Measurements from ENCODE around the gene PIP5K1C. TPM values are rescaled to one million over a fixed set of nuclear protein-coding genes. Genes with fewer than 3 reads are reported as not detected.

The PIP5K1C gene
- total RNA-seq, 2 experiments from 2014 or later, result 18.3 to 19.6 TPM

GRCh38 chr19:3719868-3720267 lies 19.6 kb upstream of the PIP5K1C start:
- ChIA-PET CTCF (interaction anchor here (0.5 to 1.4 kb wide), 2 partner anchors 14 to 802 kb away, joined by 3 read pairs; no protein-coding TSS in a partner anchor), POLR2A (interaction anchor here (1.7 kb wide), 1 partner anchor 30 kb away, joined by 3 read pairs; no protein-coding TSS in a partner anchor)
- Mint-ChIP-seq H3K9me3 (no peaks in the 10 kb centered on the region), H3K4me1 (peaks cover 3% of the 10 kb centered on the region), H3K36me3 (ENCODE audit: low read depth) (no peaks in the 10 kb centered on the region), H3K27me3 (peaks cover 21% of the 10 kb centered on the region), H3K4me3 (no peak overlapping the region), H3K27ac (no peak overlapping the region)
- DNase-seq, result no peak

GRCh38 chr19:3716147-3716668 lies 15.9 kb upstream of the PIP5K1C start:
- no peak overlapping the region for H3K4me3 Mint-ChIP-seq
- H3K27ac Mint-ChIP-seq, result no peak overlapping the region
- DNase-seq, result no peak
- peaks cover 10% of the 10 kb centered on the region for H3K27me3 Mint-ChIP-seq
- ChIA-PET CTCF (interaction anchor here (0.6 kb wide), 1 partner anchor 214 kb away, joined by 3 read pairs; no protein-coding TSS in a partner anchor), POLR2A (no interaction called here)
- H3K36me3 Mint-ChIP-seq (ENCODE audit: low read depth), result no peaks in the 10 kb centered on the region
- H3K4me1 Mint-ChIP-seq, result no peaks in the 10 kb centered on the region
- H3K9me3 Mint-ChIP-seq, result no peaks in the 10 kb centered on the region

GRCh38 chr19:3712663-3713611 lies 12.7 kb upstream of the PIP5K1C start:
- no peaks in the 10 kb centered on the region for H3K9me3 Mint-ChIP-seq
- no peaks in the 10 kb centered on the region for H3K36me3 Mint-ChIP-seq (ENCODE audit: low read depth)
- H3K27ac Mint-ChIP-seq, result no peak overlapping the region
- H3K4me3 Mint-ChIP-seq, result no peak overlapping the region
- POLR2A ChIA-PET, result no interaction called here
- no peaks in the 10 kb centered on the region for H3K4me1 Mint-ChIP-seq
- peaks cover 2% of the 10 kb centered on the region for H3K27me3 Mint-ChIP-seq
- CTCF ChIA-PET, result no interaction called here
- DNase-seq, result no peak

- Mint-ChIP-seq H3K27me3 (peaks cover 5% of the 10 kb centered on the region), H3K36me3 (ENCODE audit: low read depth) (no peaks in the 10 kb centered on the region), H3K4me3 (no peak overlapping the region), H3K4me1 (peaks cover 4% of the 10 kb centered on the region), H3K27ac (no peak overlapping the region), H3K9me3 (no peaks in the 10 kb centered on the region)
- CTCF ChIA-PET, result interaction anchor here (0.6 kb wide), 1 partner anchor 157 kb away, joined by 6 read pairs; no protein-coding TSS in a partner anchor
- POLR2A ChIA-PET, result no interaction called here
- no peak for DNase-seq
These were observed 10.1 kb upstream of the PIP5K1C start for GRCh38 chr19:3710265-3710812.

GRCh38 chr19:3708207-3708931 lies 8.1 kb upstream of the PIP5K1C start, which contains the start of gene TJP3:
TSS of gene TJP3 (plus strand) at chr19:3708384. CDS start at chr19:3728433, 20,049 bp downstream.
- Mint-ChIP-seq H3K36me3 (ENCODE audit: low read depth) (no peaks in the 10 kb centered on the region), H3K27me3 (peaks cover 7% of the 10 kb centered on the region), H3K4me1 (peaks cover 5% of the 10 kb centered on the region), H3K9me3 (no peaks in the 10 kb centered on the region), H3K4me3 (no peak within 1 kb of the TSS), H3K27ac (no peak within 1 kb of the TSS)
- DNase-seq, result no peak
- ChIA-PET CTCF (interaction anchor here (0.6 to 2.8 kb wide), 3 partner anchors 18 to 1267 kb away, joined by 3 to 11 read pairs (median 4); no protein-coding TSS in a partner anchor), POLR2A (interaction anchor here (0.9 kb wide), 1 partner anchor 13 kb away, joined by 3 read pairs; no protein-coding TSS in a partner anchor)

GRCh38 chr19:3707868-3708206 lies 7.6 kb upstream of the PIP5K1C start:
- Mint-ChIP-seq H3K4me1 (peaks cover 5% of the 10 kb centered on the region), H3K36me3 (ENCODE audit: low read depth) (no peaks in the 10 kb centered on the region), H3K9me3 (no peaks in the 10 kb centered on the region), H3K4me3 (no peak overlapping the region), H3K27me3 (peaks cover 7% of the 10 kb centered on the region), H3K27ac (no peak overlapping the region)
- POLR2A ChIA-PET, result interaction anchor here (0.9 kb wide), 1 partner anchor 13 kb away, joined by 3 read pairs; no protein-coding TSS in a partner anchor
- DNase-seq, result no peak
- CTCF ChIA-PET, result interaction anchor here (0.5 to 2.8 kb wide), 3 partner anchors 18 to 125 kb away, joined by 3 to 11 read pairs (median 4); no protein-coding TSS in a partner anchor

GRCh38 chr19:3701200-3701599 lies 932 bp upstream of the PIP5K1C start:
- H3K9me3 Mint-ChIP-seq, result no peaks in the 10 kb centered on the region
- H3K36me3 Mint-ChIP-seq (ENCODE audit: low read depth), result no peaks in the 10 kb centered on the region
- peaks cover 21% of the 10 kb centered on the region for H3K4me1 Mint-ChIP-seq
- POLR2A ChIA-PET, result no interaction called here
- CTCF ChIA-PET, result interaction anchor here (0.8 to 2.1 kb wide), 2 partner anchors 11 to 61 kb away, joined by 5 to 6 read pairs; partner anchors contain the start of gene MRPL54
- H3K4me3 Mint-ChIP-seq, result peak overlapping the region; percentile 41
- H3K27ac Mint-ChIP-seq, result no peak overlapping the region
- H3K27me3 Mint-ChIP-seq, result peaks cover 6% of the 10 kb centered on the region
- DNase-seq, result no peak

- H3K9me3 Mint-ChIP-seq, result no peaks in the 10 kb centered on the region
- H3K27ac Mint-ChIP-seq, result peak overlapping the region; percentile 74
- no peak for DNase-seq
- peaks cover 16% of the 10 kb centered on the region for H3K4me1 Mint-ChIP-seq
- no peaks in the 10 kb centered on the region for H3K36me3 Mint-ChIP-seq (ENCODE audit: low read depth)
- CTCF ChIA-PET, result interaction anchor here (0.8 to 2.1 kb wide), 2 partner anchors 9 to 63 kb away, joined by 5 to 6 read pairs; partner anchors contain the start of gene MRPL54
- peak overlapping the region; percentile 90 for H3K4me3 Mint-ChIP-seq
- POLR2A ChIA-PET, result interaction anchor here (1.0 to 1.4 kb wide), 2 partner anchors 12 to 38 kb away, joined by 3 read pairs; no protein-coding TSS in a partner anchor
- no peaks in the 10 kb centered on the region for H3K27me3 Mint-ChIP-seq
These were observed 477 bp downstream of the PIP5K1C start for GRCh38 chr19:3699741-3700241.

GRCh38 chr19:3698974-3699740 lies 1.1 kb downstream of the PIP5K1C start:
- Mint-ChIP-seq H3K36me3 (ENCODE audit: low read depth) (no peaks in the 10 kb centered on the region), H3K4me1 (peaks cover 16% of the 10 kb centered on the region), H3K27me3 (no peaks in the 10 kb centered on the region), H3K4me3 (peak overlapping the region; percentile 90), H3K9me3 (no peaks in the 10 kb centered on the region), H3K27ac (peak overlapping the region; percentile 74)
- POLR2A ChIA-PET, result interaction anchor here (1.0 to 1.4 kb wide), 2 partner anchors 11 to 38 kb away, joined by 3 read pairs; no protein-coding TSS in a partner anchor
- peak; percentile 24 for DNase-seq
- CTCF ChIA-PET, result interaction anchor here (0.8 to 2.1 kb wide), 2 partner anchors 9 to 64 kb away, joined by 5 to 6 read pairs; partner anchors contain the start of gene MRPL54

GRCh38 chr19:3698386-3698950 lies 1.8 kb downstream of the PIP5K1C start:
- CTCF ChIA-PET, result interaction anchor here (0.8 kb wide), 1 partner anchor 8 kb away, joined by 5 read pairs; no protein-coding TSS in a partner anchor
- Mint-ChIP-seq H3K27ac (no peak overlapping the region), H3K36me3 (ENCODE audit: low read depth) (no peaks in the 10 kb centered on the region), H3K9me3 (no peaks in the 10 kb centered on the region), H3K27me3 (no peaks in the 10 kb centered on the region), H3K4me1 (peaks cover 16% of the 10 kb centered on the region), H3K4me3 (peak overlapping the region; percentile 57)
- DNase-seq, result no peak
- POLR2A ChIA-PET, result no interaction called here

- Mint-ChIP-seq H3K36me3 (ENCODE audit: low read depth) (no peaks in the 10 kb centered on the region), H3K4me1 (peaks cover 18% of the 10 kb centered on the region), H3K4me3 (no peak overlapping the region), H3K27ac (no peak overlapping the region), H3K27me3 (no peaks in the 10 kb centered on the region), H3K9me3 (no peaks in the 10 kb centered on the region)
- POLR2A ChIA-PET, result interaction anchor here (0.9 kb wide), 1 partner anchor 10 kb away, joined by 3 read pairs; no protein-coding TSS in a partner anchor
- DNase-seq, result no peak
- CTCF ChIA-PET, result interaction anchor here (0.7 kb wide), 1 partner anchor 9 kb away, joined by 3 read pairs; no protein-coding TSS in a partner anchor
These were observed 2.4 kb downstream of the PIP5K1C start for GRCh38 chr19:3697671-3698385.

Measured in activated CD4-positive, alpha-beta memory T cell treated with anti-CD3 and anti-CD28 coated beads, Interleukin-2, amount 10 ng/mL, durations not matched to agents 7 days and 5 days (primary cell).